ENCODE data around the gene BAMBI. TPM values are rescaled to one million over a fixed set of nuclear protein-coding genes. Genes with fewer than 3 reads are reported as not detected.

The BAMBI gene
- total RNA-seq, 1 donor from 2014 or later, result 10.9 TPM

- peaks cover 39% of the 10 kb centered on the region for H3K4me1 Mint-ChIP-seq (ENCODE audit: low read depth)
- TF ChIP-seq, protein P1, sequence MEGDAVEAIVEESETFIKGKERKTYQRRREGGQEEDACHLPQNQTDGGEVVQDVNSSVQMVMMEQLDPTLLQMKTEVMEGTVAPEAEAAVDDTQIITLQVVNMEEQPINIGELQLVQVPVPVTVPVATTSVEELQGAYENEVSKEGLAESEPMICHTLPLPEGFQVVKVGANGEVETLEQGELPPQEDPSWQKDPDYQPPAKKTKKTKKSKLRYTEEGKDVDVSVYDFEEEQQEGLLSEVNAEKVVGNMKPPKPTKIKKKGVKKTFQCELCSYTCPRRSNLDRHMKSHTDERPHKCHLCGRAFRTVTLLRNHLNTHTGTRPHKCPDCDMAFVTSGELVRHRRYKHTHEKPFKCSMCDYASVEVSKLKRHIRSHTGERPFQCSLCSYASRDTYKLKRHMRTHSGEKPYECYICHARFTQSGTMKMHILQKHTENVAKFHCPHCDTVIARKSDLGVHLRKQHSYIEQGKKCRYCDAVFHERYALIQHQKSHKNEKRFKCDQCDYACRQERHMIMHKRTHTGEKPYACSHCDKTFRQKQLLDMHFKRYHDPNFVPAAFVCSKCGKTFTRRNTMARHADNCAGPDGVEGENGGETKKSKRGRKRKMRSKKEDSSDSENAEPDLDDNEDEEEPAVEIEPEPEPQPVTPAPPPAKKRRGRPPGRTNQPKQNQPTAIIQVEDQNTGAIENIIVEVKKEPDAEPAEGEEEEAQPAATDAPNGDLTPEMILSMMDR (IDR thresholded peaks at IDR 0.05), result no peak
- no peaks in the 10 kb centered on the region for H3K9me3 Mint-ChIP-seq (ENCODE audit: low read depth)
- no peak overlapping the region for H3K27ac Mint-ChIP-seq (ENCODE audit: unreplicated experiment)
- H3K4me3 Mint-ChIP-seq (ENCODE audit: unreplicated experiment), result peak overlapping the region; percentile 71
- no peaks in the 10 kb centered on the region for H3K36me3 Mint-ChIP-seq (ENCODE audit: low read depth)
- peaks cover 8% of the 10 kb centered on the region for H3K27me3 Mint-ChIP-seq (ENCODE audit: low read depth)
- DNase-seq (ENCODE audit: low spot score), result no peak
Measured at GRCh38 chr10:28676326-28676967, 874 bp upstream of the BAMBI start.

DNA sequence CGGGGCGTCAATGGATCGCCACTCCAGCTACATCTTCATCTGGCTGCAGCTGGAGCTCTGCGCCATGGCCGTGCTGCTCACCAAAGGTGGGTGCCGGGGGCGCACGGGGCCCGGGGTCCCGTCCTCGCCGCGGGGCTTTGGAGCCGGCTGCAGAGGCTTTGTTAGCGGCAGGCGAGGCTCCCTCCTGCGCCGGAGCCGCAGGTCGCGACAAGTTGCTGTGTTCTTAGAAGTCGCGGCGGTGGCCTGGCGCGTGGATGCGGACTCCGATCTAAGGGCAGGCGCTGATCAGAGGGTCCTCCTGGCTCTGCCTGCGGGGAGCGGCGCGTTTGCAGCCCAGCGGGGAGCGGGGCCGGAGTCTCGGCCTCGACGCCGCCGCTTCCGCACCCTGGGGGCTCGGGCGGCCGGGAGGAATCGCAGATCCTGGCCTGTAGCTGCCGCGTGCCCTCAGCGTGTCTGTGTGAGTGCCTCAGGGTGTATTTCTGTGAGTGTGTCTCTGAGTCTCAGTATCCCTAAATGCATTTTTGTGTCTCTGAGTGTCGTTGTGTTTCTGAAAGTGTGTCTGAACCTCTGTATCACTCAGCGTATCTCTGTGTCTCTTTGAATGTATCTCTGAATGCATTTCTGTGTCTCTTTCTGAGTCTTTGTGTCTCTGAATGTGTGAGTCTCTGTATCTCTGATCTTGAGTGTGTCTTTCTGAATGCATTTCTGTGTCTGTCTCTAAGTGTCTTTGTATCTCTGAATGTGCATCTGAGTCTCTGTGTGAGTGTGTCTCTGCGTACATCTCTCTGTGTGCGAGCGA is 766 bp downstream of the BAMBI start:
- H3K36me3 Mint-ChIP-seq (ENCODE audit: low read depth), result peaks cover 9% of the 10 kb centered on the region
- DNase-seq (ENCODE audit: low spot score), result no peak
- TF ChIP-seq, protein P1 (IDR thresholded peaks at IDR 0.05), result no peak
- peaks cover 47% of the 10 kb centered on the region for H3K4me1 Mint-ChIP-seq (ENCODE audit: low read depth)
- H3K4me3 Mint-ChIP-seq (ENCODE audit: unreplicated experiment), result peak overlapping the region; percentile 81
- H3K27me3 Mint-ChIP-seq (ENCODE audit: low read depth), result peaks cover 8% of the 10 kb centered on the region
- H3K27ac Mint-ChIP-seq (ENCODE audit: unreplicated experiment), result peak overlapping the region; percentile 25
- no peaks in the 10 kb centered on the region for H3K9me3 Mint-ChIP-seq (ENCODE audit: low read depth)

- TF ChIP-seq, protein P1 (IDR thresholded peaks at IDR 0.05), result no peak
- peaks cover 47% of the 10 kb centered on the region for H3K4me1 Mint-ChIP-seq (ENCODE audit: low read depth)
Measured at GRCh38 chr10:28678687-28679457, 1.6 kb downstream of the BAMBI start.

DNA sequence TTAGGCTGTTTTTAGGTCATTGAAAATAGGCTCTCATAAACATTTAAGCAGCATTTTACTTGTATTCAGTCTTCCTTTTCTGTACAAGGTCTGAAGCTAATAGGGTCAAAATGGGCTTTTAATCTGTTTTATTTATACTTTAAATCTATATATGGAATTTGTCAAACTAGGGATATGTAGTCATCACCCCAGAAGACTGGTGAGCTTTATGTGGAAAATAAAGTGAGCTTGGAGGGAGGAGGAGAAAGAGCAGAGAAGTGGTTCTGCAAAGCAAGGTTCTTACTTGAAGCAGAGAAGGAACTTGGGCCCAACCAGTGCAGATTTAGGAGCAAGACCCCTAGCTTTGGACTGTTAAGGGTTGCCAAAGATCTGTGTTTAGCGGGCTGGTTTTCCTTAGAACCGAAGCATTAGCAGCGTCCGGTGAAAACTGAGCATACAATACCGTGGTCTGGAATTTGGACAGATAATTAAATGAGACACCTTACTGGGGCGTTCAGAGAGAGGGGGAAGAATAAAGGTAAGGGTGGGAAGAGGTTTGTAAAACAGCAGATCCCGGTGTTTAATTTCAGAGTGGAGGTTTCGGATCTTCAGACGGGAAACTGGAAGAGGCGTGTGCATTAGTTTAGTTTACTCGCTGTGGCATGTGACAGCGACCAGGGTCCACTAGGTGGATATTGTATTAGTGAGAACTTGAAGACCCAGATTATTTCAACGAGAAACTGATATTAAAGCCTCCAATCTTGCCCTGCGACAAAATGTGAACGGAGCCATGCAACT is 2.4 kb downstream of the BAMBI start:
- peak overlapping the region; percentile 81 for H3K4me3 Mint-ChIP-seq (ENCODE audit: unreplicated experiment)
- H3K27ac Mint-ChIP-seq (ENCODE audit: unreplicated experiment), result peak overlapping the region; percentile 32

More at GRCh38 chr10:28678687-28679457, 1.6 kb downstream of the BAMBI start:
- Mint-ChIP-seq H3K27ac (ENCODE audit: unreplicated experiment) (peak overlapping the region; percentile 27), H3K27me3 (ENCODE audit: low read depth) (peaks cover 8% of the 10 kb centered on the region), H3K9me3 (ENCODE audit: low read depth) (no peaks in the 10 kb centered on the region), H3K36me3 (ENCODE audit: low read depth) (peaks cover 9% of the 10 kb centered on the region), H3K4me3 (ENCODE audit: unreplicated experiment) (peak overlapping the region; percentile 81)
- DNase-seq (ENCODE audit: low spot score), result no peak

More for the DNA sequence above, 2.4 kb downstream of the BAMBI start:
- DNase-seq (ENCODE audit: low spot score), result no peak
- peaks cover 47% of the 10 kb centered on the region for H3K4me1 Mint-ChIP-seq (ENCODE audit: low read depth)
- H3K27me3 Mint-ChIP-seq (ENCODE audit: low read depth), result peaks cover 5% of the 10 kb centered on the region
- TF ChIP-seq, protein P1 (IDR thresholded peaks at IDR 0.05), result peak; percentile 76
- H3K36me3 Mint-ChIP-seq (ENCODE audit: low read depth), result peaks cover 9% of the 10 kb centered on the region
- H3K9me3 Mint-ChIP-seq (ENCODE audit: low read depth), result no peaks in the 10 kb centered on the region

Data from chondrocyte (in vitro differentiated cells).